ENCODE results near the gene MIP.
A peak's percentile ranks its signal among the peaks of the same experiment; 100 is the strongest.

Gene MIP

GRCh38 chr12:56469007-56469930 is 14.8 kb upstream of the MIP start:
- Histone ChIP-seq H3K4me2 (ENCODE audit: low read depth, low read length, poor library complexity, severe bottlenecking) (peak overlapping the region; percentile 88), H3K4me1 (ENCODE audit: insufficient read depth, low read length, poor library complexity, severe bottlenecking) (peaks cover 24% of the 10 kb centered on the region), H3K79me2 (ENCODE audit: insufficient read depth, low read length) (peaks cover 39% of the 10 kb centered on the region), H3K9me3 (ENCODE audit: insufficient read depth, low read depth, low read length) (no peaks in the 10 kb centered on the region), H3K27me3 (ENCODE audit: insufficient read depth, low read length, poor library complexity, severe bottlenecking) (no peaks in the 10 kb centered on the region), H3K9ac (ENCODE audit: low read depth, low read length, poor library complexity, severe bottlenecking) (peak overlapping the region; percentile 97), H3K4me3 (ENCODE audit: low read length, poor library complexity, severe bottlenecking) (peak overlapping the region; percentile 93), H2AFZ (ENCODE audit: low read length) (peak overlapping the region; percentile 90), H3K9me2 (replicated peaks; ENCODE audit: low read depth, low read length) (no peaks in the 10 kb centered on the region), H4K20me1 (ENCODE audit: insufficient read depth, low read length, poor library complexity, severe bottlenecking) (no peaks in the 10 kb centered on the region), H3F3A (ENCODE audit: low read depth) (no peaks in the 10 kb centered on the region), H3K36me3 (ENCODE audit: insufficient read depth, low read length) (no peaks in the 10 kb centered on the region)
- no peak for TF ChIP-seq EZH2phosphoT487 (IDR thresholded peaks at IDR 0.05; ENCODE audit: borderline replicate concordance)
- TF ChIP-seq CTCF (conservative IDR thresholded peaks at IDR 0.05; ENCODE audit: low read length): no peak

DNA sequence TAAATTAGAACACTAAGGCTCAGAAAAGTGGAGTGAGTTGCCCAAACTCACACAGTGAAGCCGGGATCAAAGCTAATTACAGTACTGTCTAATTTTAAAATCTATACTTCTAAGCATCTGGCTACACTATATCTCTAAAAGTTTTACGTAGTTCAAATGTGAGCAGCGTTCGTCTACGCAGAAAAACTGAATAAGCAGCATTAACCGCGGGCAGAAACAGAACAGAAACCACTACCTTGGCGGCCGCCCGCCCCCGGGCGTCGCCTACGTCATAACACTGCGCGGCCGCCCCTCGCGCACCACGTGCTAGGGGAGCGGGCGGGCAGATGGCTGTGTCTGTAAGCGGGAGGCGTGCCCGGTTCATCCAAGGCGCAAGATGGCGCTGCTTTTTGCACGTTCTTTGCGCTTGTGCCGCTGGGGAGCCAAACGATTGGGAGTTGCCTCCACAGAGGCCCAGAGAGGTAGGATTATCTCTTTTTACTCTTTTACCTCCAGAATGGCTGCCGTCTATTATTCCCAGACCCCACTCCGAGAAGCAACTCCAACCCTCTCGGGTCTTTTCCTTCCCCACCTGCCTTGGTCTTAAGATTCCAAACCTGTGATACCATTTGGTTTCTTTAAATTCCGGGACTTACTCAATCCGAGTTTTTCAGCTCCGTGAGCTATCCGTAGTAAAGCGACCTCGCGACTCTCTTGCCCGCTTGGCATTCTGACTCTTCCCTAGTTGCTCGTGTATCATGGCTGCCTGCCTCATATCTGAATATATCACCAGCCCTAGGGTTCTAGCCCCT is 14.0 kb upstream of the MIP start, which contains the start of gene SPRYD4:
TSS of gene SPRYD4 (plus strand) at position 363 of the 791 bp plus-strand sequence. CDS start at position 377, 14 bp downstream.
- H3K36me3 ChIP-seq (ENCODE audit: insufficient read depth, low read length): no peaks in the 10 kb centered on the region
- H3K4me1 ChIP-seq (ENCODE audit: insufficient read depth, low read length, poor library complexity, severe bottlenecking): peaks cover 27% of the 10 kb centered on the region
- no peaks in the 10 kb centered on the region for H3F3A ChIP-seq (ENCODE audit: low read depth)
- peaks cover 39% of the 10 kb centered on the region for H3K79me2 ChIP-seq (ENCODE audit: insufficient read depth, low read length)
- H3K4me2 ChIP-seq (ENCODE audit: low read depth, low read length, poor library complexity, severe bottlenecking): peak within 1 kb of the TSS; percentile 88
- H3K9me3 ChIP-seq (ENCODE audit: insufficient read depth, low read depth, low read length): no peaks in the 10 kb centered on the region
- peak within 1 kb of the TSS; percentile 97 for H3K9ac ChIP-seq (ENCODE audit: low read depth, low read length, poor library complexity, severe bottlenecking)
- peak; percentile 45 for TF ChIP-seq CTCF (conservative IDR thresholded peaks at IDR 0.05; ENCODE audit: low read length)
- no peak for TF ChIP-seq EZH2phosphoT487 (IDR thresholded peaks at IDR 0.05; ENCODE audit: borderline replicate concordance)
- no peaks in the 10 kb centered on the region for H3K9me2 ChIP-seq (replicated peaks; ENCODE audit: low read depth, low read length)
- peak within 1 kb of the TSS; percentile 93 for H3K4me3 ChIP-seq (ENCODE audit: low read length, poor library complexity, severe bottlenecking)
- H3K27me3 ChIP-seq (ENCODE audit: insufficient read depth, low read length, poor library complexity, severe bottlenecking): no peaks in the 10 kb centered on the region
- H2AFZ ChIP-seq (ENCODE audit: low read length): peak within 1 kb of the TSS; percentile 90
- H4K20me1 ChIP-seq (ENCODE audit: insufficient read depth, low read length, poor library complexity, severe bottlenecking): no peaks in the 10 kb centered on the region

- H3K9me2 ChIP-seq (replicated peaks; ENCODE audit: low read depth, low read length): no peaks in the 10 kb centered on the region
- H3K4me1 ChIP-seq (ENCODE audit: insufficient read depth, low read length, poor library complexity, severe bottlenecking): peaks cover 3% of the 10 kb centered on the region
- no peaks in the 10 kb centered on the region for H3K79me2 ChIP-seq (ENCODE audit: insufficient read depth, low read length)
- H3K4me3 ChIP-seq (ENCODE audit: low read length, poor library complexity, severe bottlenecking): no peak overlapping the region
- H3K36me3 ChIP-seq (ENCODE audit: insufficient read depth, low read length): no peaks in the 10 kb centered on the region
- H3K4me2 ChIP-seq (ENCODE audit: low read depth, low read length, poor library complexity, severe bottlenecking): no peak overlapping the region
- H3F3A ChIP-seq (ENCODE audit: low read depth): no peaks in the 10 kb centered on the region
- H4K20me1 ChIP-seq (ENCODE audit: insufficient read depth, low read length, poor library complexity, severe bottlenecking): no peaks in the 10 kb centered on the region
- peak overlapping the region; percentile 81; the same call in 1 of the 2 replicates for H2AFZ ChIP-seq (ENCODE audit: low read length)
- H3K9ac ChIP-seq (ENCODE audit: low read depth, low read length, poor library complexity, severe bottlenecking): no peak overlapping the region
- TF ChIP-seq CTCF (conservative IDR thresholded peaks at IDR 0.05; ENCODE audit: low read length) (no peak), EZH2phosphoT487 (IDR thresholded peaks at IDR 0.05; ENCODE audit: borderline replicate concordance) (no peak)
- H3K9me3 ChIP-seq (ENCODE audit: insufficient read depth, low read depth, low read length): no peaks in the 10 kb centered on the region
- H3K27me3 ChIP-seq (ENCODE audit: insufficient read depth, low read length, poor library complexity, severe bottlenecking): no peaks in the 10 kb centered on the region
These were observed 8.1 kb upstream of the MIP start for GRCh38 chr12:56462565-56462964.
